ENCODE measurements around the gene FRMD8. TPM values are rescaled to one million over a fixed set of nuclear protein-coding genes. Genes with fewer than 3 reads are reported as not detected.

FRMD8 gene
- total RNA-seq, 1 experiment from 2014 or later: 68.3 TPM

DNA sequence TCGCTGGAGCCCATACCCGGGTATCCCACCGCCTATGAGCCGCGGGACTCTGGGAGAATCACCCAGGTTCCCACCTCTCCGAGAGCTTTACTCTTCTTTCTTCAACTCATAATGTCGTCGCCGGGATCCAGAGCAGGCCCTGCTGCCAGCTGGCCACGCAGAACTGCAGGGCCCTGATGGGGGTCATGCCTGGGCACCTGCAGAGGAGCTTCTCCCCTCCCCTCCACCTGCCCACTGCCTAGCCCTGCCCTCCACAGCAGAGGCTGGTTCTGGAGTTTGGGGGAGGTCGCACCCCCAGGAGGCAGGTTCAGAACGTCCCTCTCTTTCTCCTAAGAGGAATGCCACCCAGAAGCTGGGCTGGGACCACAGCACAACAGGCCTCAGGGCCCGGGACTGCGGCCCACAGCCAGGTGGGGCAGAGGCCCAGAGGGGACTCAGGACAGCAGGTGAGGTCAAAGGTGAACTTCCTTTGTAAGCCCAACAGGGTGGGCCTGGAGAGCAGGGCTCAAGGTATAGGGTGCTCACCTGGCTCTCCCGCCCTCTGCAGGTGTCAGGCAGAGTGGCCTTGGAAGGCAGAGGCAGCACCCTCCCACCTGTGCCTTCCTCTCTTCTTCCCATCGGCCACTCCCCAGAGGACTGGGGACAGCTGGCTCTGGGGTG is 5.8 kb upstream of the FRMD8 start:
- Histone ChIP-seq H3K27ac (ENCODE audit: low read length) (peak overlapping the region; percentile 98), H3K4me3 (ENCODE audit: low read length) (no peak overlapping the region)
- POLR2A ChIA-PET (ENCODE audit: unreplicated experiment): interaction anchor here (0.5 kb wide), 1 partner anchor 75 kb away, joined by 3 read pairs; no protein-coding TSS in a partner anchor

DNA sequence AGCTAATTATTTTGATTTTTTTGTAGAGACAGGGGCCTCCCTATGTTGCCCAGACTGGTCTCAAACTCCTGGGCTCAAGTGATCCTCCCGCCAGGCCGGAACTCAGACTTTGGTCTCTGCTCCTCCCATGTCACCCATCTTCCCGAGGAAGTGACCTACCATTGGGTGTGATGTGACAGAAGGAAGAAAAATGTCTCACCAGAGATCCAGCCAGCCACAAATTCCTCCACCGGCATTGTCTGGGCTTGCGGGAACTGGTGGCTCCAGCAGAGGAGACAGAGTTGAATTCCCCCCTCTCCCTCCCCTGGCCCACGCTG is 4.8 kb upstream of the FRMD8 start:
- H3K4me3 ChIP-seq (ENCODE audit: low read length): peak overlapping the region; percentile 52
- H2AFZ ChIP-seq (ENCODE audit: low read length): peak overlapping the region; percentile 7; the same call in 1 of the 2 replicates
- peak; percentile 3 for ATAC-seq
- no peaks in the 10 kb centered on the region for H3K9me3 ChIP-seq (ENCODE audit: low read length)
- peak overlapping the region; percentile 71 for H3K4me2 ChIP-seq (ENCODE audit: low read length)
- TF ChIP-seq, protein P1, sequence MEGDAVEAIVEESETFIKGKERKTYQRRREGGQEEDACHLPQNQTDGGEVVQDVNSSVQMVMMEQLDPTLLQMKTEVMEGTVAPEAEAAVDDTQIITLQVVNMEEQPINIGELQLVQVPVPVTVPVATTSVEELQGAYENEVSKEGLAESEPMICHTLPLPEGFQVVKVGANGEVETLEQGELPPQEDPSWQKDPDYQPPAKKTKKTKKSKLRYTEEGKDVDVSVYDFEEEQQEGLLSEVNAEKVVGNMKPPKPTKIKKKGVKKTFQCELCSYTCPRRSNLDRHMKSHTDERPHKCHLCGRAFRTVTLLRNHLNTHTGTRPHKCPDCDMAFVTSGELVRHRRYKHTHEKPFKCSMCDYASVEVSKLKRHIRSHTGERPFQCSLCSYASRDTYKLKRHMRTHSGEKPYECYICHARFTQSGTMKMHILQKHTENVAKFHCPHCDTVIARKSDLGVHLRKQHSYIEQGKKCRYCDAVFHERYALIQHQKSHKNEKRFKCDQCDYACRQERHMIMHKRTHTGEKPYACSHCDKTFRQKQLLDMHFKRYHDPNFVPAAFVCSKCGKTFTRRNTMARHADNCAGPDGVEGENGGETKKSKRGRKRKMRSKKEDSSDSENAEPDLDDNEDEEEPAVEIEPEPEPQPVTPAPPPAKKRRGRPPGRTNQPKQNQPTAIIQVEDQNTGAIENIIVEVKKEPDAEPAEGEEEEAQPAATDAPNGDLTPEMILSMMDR (conservative IDR thresholded peaks at IDR 0.05; ENCODE audit: low read depth, low read length): no peak
- TF ChIP-seq EZH2phosphoT487 (IDR thresholded peaks at IDR 0.05; ENCODE audit: borderline replicate concordance, low read length): no peak
- peak overlapping the region; percentile 95 for H3K9ac ChIP-seq (ENCODE audit: low read length)
- H4K20me1 ChIP-seq (ENCODE audit: low read length): no peaks in the 10 kb centered on the region
- peaks cover 13% of the 10 kb centered on the region for H3F3A ChIP-seq (ENCODE audit: low read length, unreplicated experiment)
- DNase-seq: peak; percentile 82
- peaks cover 54% of the 10 kb centered on the region for H3K4me1 ChIP-seq (ENCODE audit: insufficient read depth, low read length)
- intact Hi-C loops (cut with micrococcal nuclease): loop anchor here (1.0 kb wide), 2 partner anchors 15 to 40 kb away; no protein-coding TSS in a partner anchor
- CTCF ChIA-PET: interaction anchor here (0.6 to 0.8 kb wide), 4 partner anchors 11 to 126 kb away, joined by 3 to 5 read pairs (median 3); no protein-coding TSS in a partner anchor
- H3K27ac ChIP-seq (ENCODE audit: low read length): peak overlapping the region; percentile 98
- POLR2A ChIA-PET (ENCODE audit: unreplicated experiment): interaction anchor here (0.6 to 1.5 kb wide), 4 partner anchors 33 to 41 kb away, joined by 3 to 18 read pairs (median 9); partner anchors contain the start of gene NEAT1
- peaks cover 2% of the 10 kb centered on the region for H3K79me2 ChIP-seq (ENCODE audit: low read length)
- no peaks in the 10 kb centered on the region for H3K36me3 ChIP-seq (ENCODE audit: low read depth, low read length)
- H3K27me3 ChIP-seq (ENCODE audit: low read length): no peaks in the 10 kb centered on the region
- no peaks in the 10 kb centered on the region for H3K9me2 ChIP-seq (replicated peaks; ENCODE audit: low read length)
- no TSS peak for BruUV-seq (replicated peaks)

More for the DNA sequence above, 5.8 kb upstream of the FRMD8 start:
- intact Hi-C loops (cut with micrococcal nuclease): no loop called here
- Histone ChIP-seq H3K36me3 (ENCODE audit: low read depth, low read length) (no peaks in the 10 kb centered on the region), H3K27me3 (ENCODE audit: low read length) (no peaks in the 10 kb centered on the region), H3K9me2 (replicated peaks; ENCODE audit: low read length) (no peaks in the 10 kb centered on the region), H2AFZ (ENCODE audit: low read length) (no peak overlapping the region), H4K20me1 (ENCODE audit: low read length) (no peaks in the 10 kb centered on the region), H3K9me3 (ENCODE audit: low read length) (no peaks in the 10 kb centered on the region), H3F3A (ENCODE audit: low read length, unreplicated experiment) (peaks cover 13% of the 10 kb centered on the region), H3K79me2 (ENCODE audit: low read length) (no peaks in the 10 kb centered on the region), H3K4me2 (ENCODE audit: low read length) (peak overlapping the region; percentile 71), H3K9ac (ENCODE audit: low read length) (peak overlapping the region; percentile 95), H3K4me1 (ENCODE audit: insufficient read depth, low read length) (peaks cover 50% of the 10 kb centered on the region)
- DNase-seq: no peak
- CTCF ChIA-PET: interaction anchor here (0.6 to 1.1 kb wide), 2 partner anchors 9 to 63 kb away, joined by 3 read pairs; no protein-coding TSS in a partner anchor
- TF ChIP-seq EZH2 (IDR thresholded peaks at IDR 0.05; ENCODE audit: low read length, unreplicated experiment) (no peak), EZH2phosphoT487 (IDR thresholded peaks at IDR 0.05; ENCODE audit: borderline replicate concordance, low read length) (no peak)
- TF ChIP-seq, protein P1 (conservative IDR thresholded peaks at IDR 0.05; ENCODE audit: low read depth, low read length): no peak
- ATAC-seq: no peak
- no TSS peak for BruUV-seq (replicated peaks)
